ENCODE measurements around the gene CNN2. TPM values are rescaled to one million over a fixed set of nuclear protein-coding genes. Genes with fewer than 3 reads are reported as not detected.

Gene CNN2
- total and polyA plus RNA-seq, 9 of the 15 experiments (the other 6 are each of a cell fraction or from before 2014, with no cell fraction given), result 12.1 to 174 (median 52.7) TPM

DNA sequence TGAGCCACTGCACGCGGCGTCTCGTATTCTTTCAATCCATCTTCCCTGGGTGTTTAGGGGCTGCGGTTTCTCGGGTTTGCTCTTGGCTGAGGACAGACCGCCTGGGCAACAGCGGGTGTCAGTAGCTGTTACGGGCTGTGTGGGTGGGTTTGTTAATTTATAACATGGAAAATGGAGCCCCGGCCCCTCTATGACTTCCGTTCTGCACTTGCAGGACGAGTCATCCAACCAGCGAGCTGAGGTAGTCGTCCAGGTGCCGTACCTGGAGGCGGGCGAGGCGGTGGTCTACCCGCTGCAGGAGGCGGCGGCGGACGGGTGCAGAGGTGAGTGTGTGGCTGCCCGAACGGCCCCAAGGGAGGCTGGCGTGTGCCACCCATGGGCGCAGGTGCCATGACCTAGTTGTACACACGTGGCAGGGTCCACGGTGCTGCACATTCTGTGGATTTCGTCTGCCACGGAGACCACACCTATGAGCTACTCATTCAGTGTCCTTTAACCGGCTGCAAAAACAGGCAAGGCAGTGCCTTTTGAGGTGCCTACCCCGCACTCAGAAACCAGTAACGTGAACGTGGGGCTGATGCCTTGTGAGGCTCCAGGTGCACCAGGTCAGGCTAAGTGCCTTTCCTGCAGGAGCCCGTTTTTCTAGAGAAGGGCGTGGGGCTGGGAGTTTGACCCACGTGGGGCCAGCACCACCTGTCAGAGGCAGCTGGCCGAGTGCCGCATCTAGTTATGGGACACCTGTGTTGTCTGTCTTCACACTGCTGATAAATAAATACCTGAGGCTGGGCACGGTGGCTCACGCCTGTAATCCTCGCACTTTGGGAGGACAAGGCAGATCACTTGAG, 57.8 kb downstream of the CNN2 start:
- Histone ChIP-seq H3K4me1 (replicated peaks in 1 of 2; ENCODE audit: control insufficient read depth in 2 of 2, insufficient read depth in 2 of 2, low read length in 2 of 2) (peaks cover 6 to 83% of the 10 kb centered on the region in 2 experiments), H3K9me1 (ENCODE audit: control insufficient read depth, insufficient read depth, low read length) (peaks cover 3% of the 10 kb centered on the region), H3K4me2 (ENCODE audit: insufficient read depth, low read length) (no peak overlapping the region), H3K9ac (ENCODE audit: insufficient read depth in 1 of 2, low read depth in 2 of 2, low read length in 2 of 2) (no peak overlapping the region), H3K36me3 (ENCODE audit: control insufficient read depth, insufficient read depth, low read length) (peaks cover 51% of the 10 kb centered on the region; the same call in 2 of the 3 replicates), H3K4me3 (no peak overlapping the region), H4K20me1 (replicated peaks; ENCODE audit: control insufficient read depth, insufficient read depth, low read length) (no peaks in the 10 kb centered on the region), H3K9me3 (replicated peaks; ENCODE audit: control insufficient read depth, insufficient read depth, low read depth, low read length) (no peaks in the 10 kb centered on the region), H2AFZ (ENCODE audit: low read depth, low read length) (no peak overlapping the region), H3K27me3 (ENCODE audit: control insufficient read depth in 2 of 2, insufficient read depth in 2 of 2, low read length in 2 of 2) (no peaks in the 10 kb centered on the region), H3K79me2 (ENCODE audit: control insufficient read depth, insufficient read depth, low read length) (no peaks in the 10 kb centered on the region), H3K27ac (ENCODE audit: extremely low read depth, low read depth, low read length) (no peak overlapping the region)
- CTCF ChIA-PET (ENCODE audit: low intra/inter-chr PET ratio), result no interaction called here
- in situ Hi-C loops (cut with MboI) (no loop called here), intact Hi-C loops (cut with micrococcal nuclease) (loop anchor here (5.0 kb wide), 1 partner anchor 42 kb away; the partner anchor contains the start of gene ABCA7)
- POLR2A ChIA-PET, result interaction anchor here (1.0 to 5.3 kb wide), 6 partner anchors 9 to 353 kb away, joined by 3 to 45 read pairs (median 6); partner anchors contain the start of genes GPX4 and POLR2E
- WGBS (ENCODE audit: insufficient coverage, low coverage, missing lambda C conversion rate), result 90% methylated on average over 42 of the region's 43 CpGs
- FAIRE-seq, result no peak
- no TSS peak for BruUV-seq (replicated peaks)
- no peak for DNase-seq (ENCODE audit: extremely low read depth in 1 of 4, low spot score in 3 of 4)
- ATAC-seq, result no peak
- TF ChIP-seq HDAC8 (tag; IDR thresholded peaks at IDR 0.05), result no peak
- TF ChIP-seq RBFOX2 (IDR thresholded peaks at IDR 0.05; ENCODE audit: low read depth, low read length), result 0 out of 2 replicates have a peak, but pooled peaks have one; percentile 38
- TF ChIP-seq GATA2 (CRISPR knock-in tag; IDR thresholded peaks at IDR 0.05), result no peak
- TF ChIP-seq BHLHE40 (IDR thresholded peaks at IDR 0.05; ENCODE audit: low read length), result no peak
- no peak for TF ChIP-seq MAFG (tag; conservative IDR thresholded peaks at IDR 0.05)
- TF ChIP-seq ILF3 (IDR thresholded peaks at IDR 0.05; ENCODE audit: borderline replicate concordance), result no peak
- TF ChIP-seq STAG1 (CRISPR knock-in tag; IDR thresholded peaks at IDR 0.05; ENCODE audit: borderline replicate concordance), result no peak
- no peak for TF ChIP-seq MITF (IDR thresholded peaks at IDR 0.05)
- TF ChIP-seq, protein P1, sequence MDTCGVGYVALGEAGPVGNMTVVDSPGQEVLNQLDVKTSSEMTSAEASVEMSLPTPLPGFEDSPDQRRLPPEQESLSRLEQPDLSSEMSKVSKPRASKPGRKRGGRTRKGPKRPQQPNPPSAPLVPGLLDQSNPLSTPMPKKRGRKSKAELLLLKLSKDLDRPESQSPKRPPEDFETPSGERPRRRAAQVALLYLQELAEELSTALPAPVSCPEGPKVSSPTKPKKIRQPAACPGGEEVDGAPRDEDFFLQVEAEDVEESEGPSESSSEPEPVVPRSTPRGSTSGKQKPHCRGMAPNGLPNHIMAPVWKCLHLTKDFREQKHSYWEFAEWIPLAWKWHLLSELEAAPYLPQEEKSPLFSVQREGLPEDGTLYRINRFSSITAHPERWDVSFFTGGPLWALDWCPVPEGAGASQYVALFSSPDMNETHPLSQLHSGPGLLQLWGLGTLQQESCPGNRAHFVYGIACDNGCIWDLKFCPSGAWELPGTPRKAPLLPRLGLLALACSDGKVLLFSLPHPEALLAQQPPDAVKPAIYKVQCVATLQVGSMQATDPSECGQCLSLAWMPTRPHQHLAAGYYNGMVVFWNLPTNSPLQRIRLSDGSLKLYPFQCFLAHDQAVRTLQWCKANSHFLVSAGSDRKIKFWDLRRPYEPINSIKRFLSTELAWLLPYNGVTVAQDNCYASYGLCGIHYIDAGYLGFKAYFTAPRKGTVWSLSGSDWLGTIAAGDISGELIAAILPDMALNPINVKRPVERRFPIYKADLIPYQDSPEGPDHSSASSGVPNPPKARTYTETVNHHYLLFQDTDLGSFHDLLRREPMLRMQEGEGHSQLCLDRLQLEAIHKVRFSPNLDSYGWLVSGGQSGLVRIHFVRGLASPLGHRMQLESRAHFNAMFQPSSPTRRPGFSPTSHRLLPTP (IDR thresholded peaks at IDR 0.05; ENCODE audit: borderline replicate concordance, extremely low read depth, insufficient read length), result no peak
- no peak for TF ChIP-seq FIP1L1 (IDR thresholded peaks at IDR 0.05; ENCODE audit: low read depth, low read length, poor library complexity, severe bottlenecking)
- TF ChIP-seq, protein P2, sequence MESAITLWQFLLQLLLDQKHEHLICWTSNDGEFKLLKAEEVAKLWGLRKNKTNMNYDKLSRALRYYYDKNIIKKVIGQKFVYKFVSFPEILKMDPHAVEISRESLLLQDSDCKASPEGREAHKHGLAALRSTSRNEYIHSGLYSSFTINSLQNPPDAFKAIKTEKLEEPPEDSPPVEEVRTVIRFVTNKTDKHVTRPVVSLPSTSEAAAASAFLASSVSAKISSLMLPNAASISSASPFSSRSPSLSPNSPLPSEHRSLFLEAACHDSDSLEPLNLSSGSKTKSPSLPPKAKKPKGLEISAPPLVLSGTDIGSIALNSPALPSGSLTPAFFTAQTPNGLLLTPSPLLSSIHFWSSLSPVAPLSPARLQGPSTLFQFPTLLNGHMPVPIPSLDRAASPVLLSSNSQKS (CRISPR knock-in tag; IDR thresholded peaks at IDR 0.05), result no peak
- no peak for TF ChIP-seq GTF2F1 (IDR thresholded peaks at IDR 0.05; ENCODE audit: low read depth, low read length)
- TF ChIP-seq ZNF444 (CRISPR knock-in tag; IDR thresholded peaks at IDR 0.05), result no peak
- 0 out of 2 replicates have a peak, but pooled peaks have one; percentile 20 for TF ChIP-seq SUPT5H (IDR thresholded peaks at IDR 0.05)
- TF ChIP-seq KHSRP (IDR thresholded peaks at IDR 0.05), result no peak
- no peak for TF ChIP-seq ATF7 (IDR thresholded peaks at IDR 0.05)
- no peak for TF ChIP-seq ZNF253 (CRISPR knock-in tag; conservative IDR thresholded peaks at IDR 0.05)
- no peak for TF ChIP-seq ZKSCAN1 (IDR thresholded peaks at IDR 0.05; ENCODE audit: low read depth, low read length)
